Chondrocyte (in vitro differentiated cells): ENCODE results near the gene MTUS2. TPM values are rescaled to one million over a fixed set of nuclear protein-coding genes. Genes with fewer than 3 reads are reported as not detected.

Source experiments
- DNase-seq: peaks from one replicate; pipeline ENCODE4 v3.0.0; 2021; ENCODE audit warnings: mixed read lengths, low spot score
- H3K27ac Mint-ChIP-seq: one replicate; pipeline ENCODE4 v1.8.0; 2021; ENCODE audit warnings: mild to moderate bottlenecking, moderate library complexity, mixed read lengths; ENCODE audit not compliant: unreplicated experiment
- H3K27me3 Mint-ChIP-seq: 2 replicates; pipeline ENCODE4 v1.8.0; 2021; ENCODE audit warnings: low read depth, mixed read lengths
- H3K36me3 Mint-ChIP-seq: 2 replicates; pipeline ENCODE4 v1.8.0; 2021; ENCODE audit warnings: low read depth, mixed read lengths
- H3K4me1 Mint-ChIP-seq: 2 replicates; pipeline ENCODE4 v1.8.0; 2021; ENCODE audit warnings: low read depth, mild to moderate bottlenecking, mixed read lengths
- H3K4me3 Mint-ChIP-seq: one replicate; pipeline ENCODE4 v1.8.0; 2021; ENCODE audit warnings: mild to moderate bottlenecking, moderate library complexity, mixed read lengths; ENCODE audit not compliant: unreplicated experiment
- H3K9me3 Mint-ChIP-seq: 2 replicates; pipeline ENCODE4 v1.8.0; 2021; ENCODE audit warnings: low read depth, mixed read lengths
- total RNA-seq: library from RNA; stranded (reverse); gene quantifications from 3 replicates; pipeline ENCODE4 v1.2.1, GENCODE V29; 2021
- TF ChIP-seq, protein P1 (sequence below): fragments of 200-600 bp; sonication (generic); IDR thresholded peaks from 2 replicates; pipeline ENCODE4 v1.5.0; 2021; ENCODE audit warnings: antibody characterized with exemption, mild to moderate bottlenecking, moderate library complexity

Gene MTUS2
- total RNA-seq, 1 donor from 2014 or later: 1.2 TPM

DNA sequence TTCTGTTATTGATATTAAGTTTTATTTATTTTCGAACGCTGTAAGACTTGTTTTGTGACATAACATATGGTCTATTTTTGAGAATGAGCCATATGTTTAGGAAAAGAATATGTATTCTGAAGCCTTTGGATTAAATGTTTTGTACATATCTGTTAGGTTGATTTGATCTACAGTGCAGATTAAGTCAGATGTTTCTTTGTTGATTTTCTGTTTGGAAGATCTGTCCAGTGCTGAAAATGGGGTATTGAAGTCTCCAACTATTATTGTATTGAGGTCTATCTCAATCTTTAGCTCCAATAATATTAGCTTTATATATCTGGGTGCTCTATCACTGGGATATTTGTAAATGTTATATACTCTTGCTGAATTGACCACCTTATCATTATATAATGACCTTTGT lies 97.9 kb downstream of the MTUS2 start:
- no peak overlapping the region for H3K27ac Mint-ChIP-seq
- TF ChIP-seq, protein P1, sequence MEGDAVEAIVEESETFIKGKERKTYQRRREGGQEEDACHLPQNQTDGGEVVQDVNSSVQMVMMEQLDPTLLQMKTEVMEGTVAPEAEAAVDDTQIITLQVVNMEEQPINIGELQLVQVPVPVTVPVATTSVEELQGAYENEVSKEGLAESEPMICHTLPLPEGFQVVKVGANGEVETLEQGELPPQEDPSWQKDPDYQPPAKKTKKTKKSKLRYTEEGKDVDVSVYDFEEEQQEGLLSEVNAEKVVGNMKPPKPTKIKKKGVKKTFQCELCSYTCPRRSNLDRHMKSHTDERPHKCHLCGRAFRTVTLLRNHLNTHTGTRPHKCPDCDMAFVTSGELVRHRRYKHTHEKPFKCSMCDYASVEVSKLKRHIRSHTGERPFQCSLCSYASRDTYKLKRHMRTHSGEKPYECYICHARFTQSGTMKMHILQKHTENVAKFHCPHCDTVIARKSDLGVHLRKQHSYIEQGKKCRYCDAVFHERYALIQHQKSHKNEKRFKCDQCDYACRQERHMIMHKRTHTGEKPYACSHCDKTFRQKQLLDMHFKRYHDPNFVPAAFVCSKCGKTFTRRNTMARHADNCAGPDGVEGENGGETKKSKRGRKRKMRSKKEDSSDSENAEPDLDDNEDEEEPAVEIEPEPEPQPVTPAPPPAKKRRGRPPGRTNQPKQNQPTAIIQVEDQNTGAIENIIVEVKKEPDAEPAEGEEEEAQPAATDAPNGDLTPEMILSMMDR: no peak
- peaks cover 1% of the 10 kb centered on the region for H3K36me3 Mint-ChIP-seq
- peaks cover 59% of the 10 kb centered on the region for H3K9me3 Mint-ChIP-seq
- no peak overlapping the region for H3K4me3 Mint-ChIP-seq
- H3K27me3 Mint-ChIP-seq: no peaks in the 10 kb centered on the region
- DNase-seq: no peak
- H3K4me1 Mint-ChIP-seq: no peaks in the 10 kb centered on the region

DNA sequence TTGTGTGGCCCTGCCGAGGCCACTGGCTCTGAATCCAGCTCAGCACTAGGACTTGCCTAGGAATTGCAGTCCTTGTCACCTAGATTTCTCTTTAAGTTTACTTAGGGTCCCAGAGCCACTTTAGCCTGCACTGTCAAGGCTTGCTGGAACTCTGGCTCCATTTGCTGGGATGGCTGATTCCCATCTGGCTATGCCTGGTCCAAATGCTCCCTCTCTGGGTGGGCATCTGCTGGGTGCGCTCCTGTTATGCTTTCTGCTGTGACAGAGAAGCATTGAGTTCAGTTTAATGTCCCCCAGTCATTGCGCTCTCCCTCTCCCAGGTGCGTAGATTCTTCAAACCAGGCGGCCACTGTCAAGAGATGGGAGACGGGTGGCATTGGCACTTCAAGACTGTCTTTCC lies 102.2 kb downstream of the MTUS2 start:
- Mint-ChIP-seq H3K9me3 (peaks cover 21% of the 10 kb centered on the region), H3K27me3 (no peaks in the 10 kb centered on the region), H3K36me3 (no peaks in the 10 kb centered on the region), H3K4me3 (no peak overlapping the region), H3K27ac (no peak overlapping the region), H3K4me1 (no peaks in the 10 kb centered on the region)
- TF ChIP-seq, protein P1: no peak
- DNase-seq: no peak

DNA sequence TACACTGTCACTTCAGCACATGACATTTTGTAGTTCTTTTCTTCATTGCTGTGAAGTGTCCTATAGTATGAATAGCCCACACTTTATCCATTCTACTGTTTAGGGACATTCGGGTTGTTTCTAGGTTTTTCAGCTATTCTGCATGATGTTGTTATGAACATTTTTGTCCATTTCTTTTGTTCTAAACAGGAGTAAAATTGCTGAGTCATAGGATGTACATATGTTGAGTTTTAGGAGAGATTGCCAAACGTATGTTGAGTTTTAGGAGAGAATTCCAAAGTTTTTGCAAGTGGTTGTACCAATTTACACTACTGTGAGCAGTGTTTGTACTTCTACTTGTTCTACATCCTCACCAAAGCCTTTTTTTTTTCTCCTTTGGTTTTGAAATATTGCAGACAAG lies 115.0 kb downstream of the MTUS2 start:
- H3K36me3 Mint-ChIP-seq: no peaks in the 10 kb centered on the region

DNA sequence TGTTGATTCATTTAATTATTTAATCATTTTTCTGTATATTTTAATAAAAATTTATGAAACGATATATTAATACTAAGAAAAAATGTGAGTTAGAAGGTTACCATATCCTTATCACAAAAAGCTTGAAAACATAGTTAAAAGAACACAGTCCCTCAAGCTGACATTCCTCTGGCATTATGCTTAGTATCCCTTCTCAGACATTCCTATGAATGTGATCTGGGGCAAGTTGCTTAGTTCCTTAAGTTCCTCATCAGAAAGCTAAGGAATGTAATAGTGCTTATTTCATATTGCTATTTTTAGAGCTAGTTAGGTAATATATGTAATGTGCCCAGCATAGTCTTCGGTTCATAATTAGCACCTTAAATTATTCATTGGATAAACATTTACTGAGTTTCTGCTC lies 122.8 kb downstream of the MTUS2 start:
- H3K27ac Mint-ChIP-seq: no peak overlapping the region
- H3K27me3 Mint-ChIP-seq: peaks cover 12% of the 10 kb centered on the region
- no peak overlapping the region for H3K4me3 Mint-ChIP-seq
- TF ChIP-seq, protein P1: no peak
- no peaks in the 10 kb centered on the region for H3K4me1 Mint-ChIP-seq
- H3K9me3 Mint-ChIP-seq: no peaks in the 10 kb centered on the region
- no peaks in the 10 kb centered on the region for H3K36me3 Mint-ChIP-seq
- no peak for DNase-seq

More for the DNA sequence above, 115.0 kb downstream of the MTUS2 start:
- Mint-ChIP-seq H3K27me3 (peaks cover 2% of the 10 kb centered on the region), H3K9me3 (peaks cover 4% of the 10 kb centered on the region), H3K4me3 (no peak overlapping the region), H3K27ac (no peak overlapping the region), H3K4me1 (no peaks in the 10 kb centered on the region)
- TF ChIP-seq, protein P1: no peak
- DNase-seq: no peak

DNA sequence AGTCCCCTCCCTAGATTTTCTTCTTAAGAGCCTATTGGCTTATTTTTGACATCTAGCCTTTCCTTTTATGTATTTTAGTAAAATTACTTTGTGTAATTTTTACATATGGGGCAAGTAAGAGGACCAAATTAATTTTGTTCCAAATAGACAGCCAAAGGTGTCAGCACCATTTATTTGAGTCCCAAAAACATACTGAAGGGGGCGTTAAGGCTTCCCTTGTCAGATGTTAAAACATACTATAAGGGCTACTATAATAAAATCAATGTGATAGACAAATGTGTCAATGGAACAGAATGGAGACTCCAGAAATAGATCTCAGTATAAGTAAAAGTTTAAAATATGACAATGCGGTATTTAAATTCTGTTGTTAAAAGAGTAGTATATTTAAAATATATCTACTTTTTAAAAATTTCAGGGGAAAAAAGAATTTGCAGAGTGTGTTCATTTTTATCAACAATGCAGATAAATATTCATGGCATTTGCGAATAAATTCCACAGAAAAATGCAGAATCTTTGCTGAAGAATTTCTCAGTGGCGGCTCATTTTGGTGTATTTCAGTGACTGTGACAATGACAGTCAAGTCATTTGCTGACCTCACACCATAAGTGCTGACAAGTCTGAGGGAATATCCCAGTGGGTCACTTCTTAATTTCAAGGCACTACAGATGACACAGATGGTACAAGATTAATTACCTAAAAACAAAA lies 133.7 kb downstream of the MTUS2 start:
- Mint-ChIP-seq H3K36me3 (no peaks in the 10 kb centered on the region), H3K4me1 (no peaks in the 10 kb centered on the region), H3K9me3 (peaks cover 5% of the 10 kb centered on the region), H3K27me3 (peaks cover 7% of the 10 kb centered on the region), H3K27ac (no peak overlapping the region), H3K4me3 (no peak overlapping the region)
- TF ChIP-seq, protein P1: peak; percentile 15
- no peak for DNase-seq
